Hepatocyte (in vitro differentiated cells): ENCODE results near the gene CACNA2D1.

Experiments
- EZH2 ChIP-seq: fragments of 200-600 bp; sonication (generic); IDR thresholded peaks from 2 replicates; pipeline ENCODE4 v1.6.1; 2016; ENCODE audit warnings: antibody characterized with exemption, mild to moderate bottlenecking, borderline replicate concordance
- EZH2phosphoT487 ChIP-seq: fragments of 200-600 bp; sonication (generic); IDR thresholded peaks from one replicate; pipeline ENCODE4 v1.6.1; 2018; ENCODE audit warnings: antibody characterized with exemption, mild to moderate bottlenecking, low read depth, moderate library complexity; ENCODE audit not compliant: unreplicated experiment, severe bottlenecking
- TF ChIP-seq, protein P1 (sequence below): fragments of 200-600 bp; sonication (generic); IDR thresholded peaks from 2 replicates; pipeline ENCODE4 v1.5.1; 2016; ENCODE audit warnings: antibody characterized with exemption, mild to moderate bottlenecking; ENCODE audit not compliant: poor library complexity

DNA sequence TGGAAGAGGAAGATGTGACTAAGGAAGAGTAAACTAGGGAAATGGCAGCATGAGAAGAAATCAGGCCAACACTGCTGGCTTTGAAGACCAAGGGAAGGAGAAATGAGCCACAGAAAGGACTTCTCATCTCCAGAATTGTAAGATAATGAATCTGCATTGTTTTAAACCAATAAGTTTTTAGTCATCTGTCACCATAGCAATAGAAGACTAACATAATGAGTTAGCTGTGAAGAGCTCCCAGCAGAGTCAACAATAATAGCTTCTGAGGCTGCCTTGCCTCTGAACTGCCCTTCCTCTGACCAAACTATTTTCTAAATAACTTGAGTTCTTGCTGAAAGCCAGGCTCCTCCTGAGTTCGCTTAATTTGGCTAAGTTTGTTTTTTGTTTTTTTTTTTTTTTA is 103.6 kb downstream of the CACNA2D1 start:
- TF ChIP-seq, protein P1, sequence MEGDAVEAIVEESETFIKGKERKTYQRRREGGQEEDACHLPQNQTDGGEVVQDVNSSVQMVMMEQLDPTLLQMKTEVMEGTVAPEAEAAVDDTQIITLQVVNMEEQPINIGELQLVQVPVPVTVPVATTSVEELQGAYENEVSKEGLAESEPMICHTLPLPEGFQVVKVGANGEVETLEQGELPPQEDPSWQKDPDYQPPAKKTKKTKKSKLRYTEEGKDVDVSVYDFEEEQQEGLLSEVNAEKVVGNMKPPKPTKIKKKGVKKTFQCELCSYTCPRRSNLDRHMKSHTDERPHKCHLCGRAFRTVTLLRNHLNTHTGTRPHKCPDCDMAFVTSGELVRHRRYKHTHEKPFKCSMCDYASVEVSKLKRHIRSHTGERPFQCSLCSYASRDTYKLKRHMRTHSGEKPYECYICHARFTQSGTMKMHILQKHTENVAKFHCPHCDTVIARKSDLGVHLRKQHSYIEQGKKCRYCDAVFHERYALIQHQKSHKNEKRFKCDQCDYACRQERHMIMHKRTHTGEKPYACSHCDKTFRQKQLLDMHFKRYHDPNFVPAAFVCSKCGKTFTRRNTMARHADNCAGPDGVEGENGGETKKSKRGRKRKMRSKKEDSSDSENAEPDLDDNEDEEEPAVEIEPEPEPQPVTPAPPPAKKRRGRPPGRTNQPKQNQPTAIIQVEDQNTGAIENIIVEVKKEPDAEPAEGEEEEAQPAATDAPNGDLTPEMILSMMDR, result no peak
- TF ChIP-seq EZH2 (no peak), EZH2phosphoT487 (no peak)
